Measurements from ENCODE around the gene RASGRP1. TPM values are rescaled to one million over a fixed set of nuclear protein-coding genes. Genes with fewer than 3 reads are reported as not detected.

RASGRP1 gene
- total RNA-seq, 4 donors from 2014 or later: 1.6 to 10.7 (median 3.8) TPM

GRCh38 chr15:38440353-38441129, 124.1 kb downstream of the RASGRP1 start:
- Histone ChIP-seq H3K27ac (no peak overlapping the region), H3K4me1 (peaks cover 0 to 3% (median 0%) of the 10 kb centered on the region in 4 donors), H3K36me3 (no peaks in the 10 kb centered on the region), H3K27me3 (no peaks in the 10 kb centered on the region), H3K9me3 (no peaks in the 10 kb centered on the region), H3K4me3 (no peak overlapping the region)
- peak in 1 of 3 donors; percentile 64 for DNase-seq
- TF ChIP-seq CTCF (IDR thresholded peaks at IDR 0.05) (peak; percentile 66 to 94 (median 90)), POLR2A (IDR thresholded peaks at IDR 0.05) (no peak)

Other genes with a start within 250 kb of the RASGRP1 start
- 10 to 100 TPM in 1 of 4 donors, 1 to 10 TPM in 3; 7.7 to 10.5 (median 9.2) TPM for gene FAM98B, start 110.7 kb downstream of the RASGRP1 start, total RNA-seq